Tibial nerve (tissue), 3 donors: ENCODE results near the gene TOR4A.
"Not testable (repeated sequence)": the region's sequence is repeated elsewhere in the genome, so short reads cannot be mapped to it uniquely, and the experiment has no call there.

ENCODE experiments used
- CTCF ChIP-seq, 5 experiments: fragments of 200-600 bp in 3 of 5; fragments of 450-650 bp in 2 of 5; sonication (generic) in 3 of 5; IDR thresholded peaks; one replicate each; pipeline ENCODE4 v1.5.1; 2016 to 2019; ENCODE audit warnings: antibody characterized with exemption in 5 of 5, mild to moderate bottlenecking in 3 of 5, moderate library complexity in 2 of 5
- POLR2A ChIP-seq, 2 donors: fragments of 450-650 bp; IDR thresholded peaks; one replicate each; pipeline ENCODE4 v1.6.1; 2017; ENCODE audit warnings: antibody characterized with exemption in 2 of 2, mild to moderate bottlenecking in 2 of 2, moderate library complexity in 2 of 2

- TF ChIP-seq POLR2A, CTCF (IDR thresholded peaks at IDR 0.05): not testable (repeated sequence)
These were observed 52.1 kb downstream of the TOR4A start for GRCh38 chr9:137329590-137329989.
